HG03460 (cell line): ENCODE data around the gene TMEM52B.

ENCODE experiments used
- ATAC-seq: cut with Tn5 transposase; IDR thresholded peaks from one replicate; pipeline ENCODE4 v1.9.1; 2021; ENCODE audit not compliant: unreplicated experiment

The TMEM52B gene

DNA sequence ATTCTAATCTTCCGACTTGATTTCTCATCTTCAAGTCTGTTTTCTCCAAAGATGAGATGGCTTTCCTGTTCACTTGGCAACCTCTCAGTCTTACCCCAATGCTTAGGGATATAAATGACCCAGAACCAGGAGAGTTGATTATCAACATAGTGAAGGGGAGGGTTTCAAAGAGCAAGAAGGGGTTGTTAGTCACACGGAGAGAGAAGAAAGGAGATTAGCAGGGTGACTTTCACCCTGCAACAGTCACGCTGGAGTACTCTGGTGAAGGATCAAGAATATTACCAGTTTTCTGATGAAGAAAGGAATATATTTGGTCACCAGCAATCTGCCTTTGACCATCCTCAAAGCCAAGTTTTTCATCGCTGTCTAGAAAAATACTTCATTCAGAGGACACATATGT is at the start of gene TMEM52B:
TSS of gene TMEM52B (plus strand) at position 212 of the 400 bp plus-strand sequence. CDS start 543 bp downstream, outside the sequence.
- ATAC-seq: no peak

GRCh38 chr12:10130042-10130441 is 48.8 kb upstream of the TMEM52B start, which contains the start of gene CLEC7A:
Gene CLEC7A (minus strand): TSS chr12:10130199. CDS start chr12:10130082, 117 bp downstream.
- ATAC-seq: no peak

DNA sequence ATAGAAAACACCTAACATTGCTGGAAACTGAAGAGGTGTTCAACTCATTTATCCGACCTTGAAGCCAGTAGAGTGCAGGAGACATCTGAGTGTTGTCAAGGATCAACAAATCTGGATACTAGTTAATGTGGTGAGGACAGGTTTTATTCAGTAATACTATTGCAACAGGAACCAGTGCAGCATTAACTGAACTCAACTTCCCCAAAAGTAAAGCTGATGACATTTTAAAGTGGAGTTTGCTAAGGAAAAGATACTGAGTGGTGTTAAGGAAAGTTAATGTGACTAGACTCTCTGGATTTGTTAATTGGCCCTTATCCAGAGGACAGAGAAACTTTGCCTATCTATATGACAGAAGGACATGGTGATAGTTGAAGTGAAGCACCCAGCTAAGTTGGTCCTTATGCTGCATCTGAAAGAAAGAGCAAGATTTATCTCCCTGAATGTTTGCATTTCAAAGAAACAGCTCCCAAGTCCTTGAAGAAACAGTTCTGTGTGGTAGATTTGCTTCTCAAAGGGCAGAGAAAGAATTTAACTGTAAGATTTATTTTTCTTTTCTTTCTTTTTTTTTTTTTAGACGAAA is 47.6 kb upstream of the TMEM52B start:
- ATAC-seq: no peak

GRCh38 chr12:10132850-10133370 is 45.9 kb upstream of the TMEM52B start:
- ATAC-seq: no peak

DNA sequence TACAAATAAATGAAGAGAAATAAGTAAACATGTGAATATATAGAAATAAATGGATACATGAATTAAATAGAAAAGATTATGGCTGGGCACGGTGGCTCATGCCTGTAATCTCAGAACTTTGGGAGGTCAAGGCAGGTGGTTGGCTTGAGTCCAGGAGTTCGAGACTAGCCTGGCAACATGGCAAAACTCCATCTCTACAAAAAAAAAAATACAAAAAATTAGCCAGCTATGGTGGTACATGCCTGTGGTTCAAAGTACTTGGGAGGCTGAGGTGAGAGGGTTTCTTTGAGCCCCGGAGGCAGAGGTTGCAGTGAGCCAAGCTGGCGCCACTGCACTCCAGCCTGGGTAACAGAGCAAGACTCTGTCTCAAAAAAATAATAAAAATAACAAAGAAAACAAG is 43.7 kb upstream of the TMEM52B start:
- ATAC-seq: no peak

DNA sequence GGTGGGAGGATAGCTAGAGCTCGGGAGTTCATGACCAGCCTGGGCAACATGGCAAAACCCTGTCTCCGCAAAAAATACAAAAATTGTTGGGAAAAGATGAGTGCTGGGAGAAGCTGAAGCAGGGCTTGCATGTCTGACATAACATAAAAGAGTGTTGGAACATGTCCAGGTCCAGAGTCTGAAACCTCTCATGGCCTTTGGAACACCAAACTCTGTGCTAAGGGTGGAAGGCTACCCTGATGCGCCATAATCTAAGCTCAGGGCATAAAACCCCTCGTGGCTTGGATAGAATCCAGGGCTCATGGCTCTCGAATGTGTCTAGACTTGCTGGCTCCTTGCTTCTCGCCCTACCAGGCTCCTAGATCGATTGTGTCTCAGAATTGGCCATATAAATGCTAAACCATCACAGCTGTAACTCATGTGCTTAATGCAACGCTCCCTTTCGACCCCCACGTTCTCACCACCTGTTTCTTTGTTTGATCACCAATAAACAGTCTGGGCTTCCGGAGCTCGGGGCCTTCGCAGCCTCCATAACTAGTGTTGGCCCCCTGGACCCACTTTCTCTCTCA is 42.1 kb upstream of the TMEM52B start:
- no peak for ATAC-seq

GRCh38 chr12:10140001-10140400 is 38.8 kb upstream of the TMEM52B start:
- no peak for ATAC-seq

DNA sequence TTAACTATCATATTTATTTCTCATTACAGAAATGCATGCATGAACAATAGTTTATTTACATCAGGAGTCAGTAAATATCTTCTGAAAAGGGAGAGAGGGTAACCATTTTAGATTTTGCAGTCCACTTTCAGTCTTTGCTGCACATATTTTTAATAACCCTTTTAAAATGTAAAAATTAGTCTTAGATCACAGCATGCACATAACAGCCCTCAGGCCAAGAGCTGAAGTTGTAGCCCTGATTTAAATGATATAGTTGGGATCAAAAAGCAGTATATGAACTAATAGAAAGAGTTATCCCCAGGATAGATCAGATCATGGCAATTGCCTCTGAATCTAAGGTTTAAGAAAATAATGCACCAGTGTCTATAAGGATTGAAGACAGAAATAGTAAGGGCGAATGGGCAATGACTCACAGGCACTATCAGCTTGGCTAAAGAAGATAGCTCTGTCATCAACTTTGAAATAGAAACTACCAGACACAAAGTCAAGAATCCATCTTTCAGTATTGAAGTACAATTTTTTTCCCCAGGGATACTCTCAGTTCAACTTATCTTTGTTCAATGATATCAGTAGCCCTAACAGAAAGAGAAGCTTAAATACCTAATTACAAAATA is 35.7 kb upstream of the TMEM52B start:
- ATAC-seq: no peak

GRCh38 chr12:10147714-10148403 is 31.0 kb upstream of the TMEM52B start:
- ATAC-seq: no peak

- no peak for ATAC-seq
These were observed 27.2 kb upstream of the TMEM52B start for GRCh38 chr12:10151621-10152020.

- ATAC-seq: no peak
These were observed 25.3 kb upstream of the TMEM52B start for GRCh38 chr12:10153271-10154144.

GRCh38 chr12:10154145-10154496 is 24.7 kb upstream of the TMEM52B start:
- no peak for ATAC-seq

- ATAC-seq: no peak
These were observed 22.9 kb upstream of the TMEM52B start for GRCh38 chr12:10155966-10156365.

DNA sequence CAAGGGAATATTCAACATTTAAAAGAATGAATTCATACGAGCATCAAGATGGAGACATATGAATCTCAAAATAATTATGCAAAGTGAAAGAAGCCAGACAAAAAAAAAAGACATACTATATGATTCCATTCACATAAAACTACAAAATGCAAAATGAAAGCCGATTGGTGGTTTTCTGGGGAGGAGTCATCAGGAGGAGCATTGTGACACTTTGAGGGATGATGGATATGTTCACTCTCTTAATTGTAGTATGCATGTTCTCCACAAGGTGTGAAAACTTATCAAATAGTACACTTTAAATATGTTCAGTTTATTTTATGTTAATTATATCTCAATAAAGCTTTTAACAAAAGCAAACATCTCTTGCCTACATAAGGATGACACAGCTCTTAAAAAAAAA is 20.4 kb upstream of the TMEM52B start:
- no peak for ATAC-seq

GRCh38 chr12:10159280-10159679 is 19.6 kb upstream of the TMEM52B start:
- no peak for ATAC-seq

DNA sequence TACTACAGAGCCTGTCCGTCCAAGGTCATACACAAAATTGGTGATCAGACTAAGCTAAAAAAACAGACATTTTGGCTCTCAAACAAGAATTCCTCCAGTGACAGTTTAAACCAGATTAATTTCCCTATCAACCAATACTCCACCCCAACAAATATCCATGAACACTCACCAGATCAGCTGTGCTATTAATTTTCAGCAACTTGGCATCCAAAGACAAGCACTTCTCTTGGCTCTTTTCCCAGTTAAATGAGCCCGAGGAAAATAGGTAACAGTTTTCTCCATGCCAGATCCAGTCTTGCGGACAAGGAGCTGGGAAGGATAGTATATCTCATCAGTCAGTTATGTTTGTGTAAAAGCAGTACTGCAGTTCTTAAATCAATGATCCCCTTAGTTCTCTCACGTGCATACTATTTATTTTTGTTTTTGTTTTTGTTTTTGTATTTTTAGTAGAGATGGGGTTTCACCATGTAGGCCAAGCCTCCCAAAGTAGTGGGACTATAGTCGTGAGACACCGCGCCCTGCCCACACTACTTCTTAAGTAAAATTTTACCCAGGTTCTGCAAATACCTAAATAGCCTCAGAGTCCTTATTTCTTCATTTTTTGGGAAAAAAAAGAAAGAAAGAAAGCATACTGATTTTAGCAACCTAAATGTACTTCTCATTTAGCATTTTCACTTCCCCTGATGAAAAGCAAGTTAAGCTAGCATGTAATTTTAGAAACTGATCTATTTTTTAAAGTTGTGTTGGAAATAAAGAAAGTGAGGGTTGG is 18.0 kb upstream of the TMEM52B start:
- no peak for ATAC-seq

- no peak for ATAC-seq
These were observed 15.7 kb upstream of the TMEM52B start for GRCh38 chr12:10163084-10163483.

DNA sequence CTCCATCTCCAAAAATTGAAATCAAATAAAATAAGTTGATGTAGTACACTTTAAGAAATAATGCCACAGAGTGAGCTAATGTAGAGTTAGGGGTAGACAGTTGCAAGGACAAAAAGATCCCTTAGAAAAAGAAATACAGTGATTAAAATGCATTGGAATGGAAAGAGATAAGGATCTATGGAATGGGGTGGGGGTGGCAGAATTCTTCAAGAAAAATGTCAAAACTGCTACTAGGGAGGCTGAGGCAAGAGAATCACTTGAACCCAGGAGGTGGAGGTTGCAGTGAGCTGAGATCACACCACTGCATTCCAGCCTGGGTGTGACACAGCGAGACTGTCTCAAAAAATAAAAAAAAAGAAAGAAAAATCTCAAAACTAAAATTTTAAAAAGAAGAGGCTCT is 13.4 kb upstream of the TMEM52B start:
- no peak for ATAC-seq

DNA sequence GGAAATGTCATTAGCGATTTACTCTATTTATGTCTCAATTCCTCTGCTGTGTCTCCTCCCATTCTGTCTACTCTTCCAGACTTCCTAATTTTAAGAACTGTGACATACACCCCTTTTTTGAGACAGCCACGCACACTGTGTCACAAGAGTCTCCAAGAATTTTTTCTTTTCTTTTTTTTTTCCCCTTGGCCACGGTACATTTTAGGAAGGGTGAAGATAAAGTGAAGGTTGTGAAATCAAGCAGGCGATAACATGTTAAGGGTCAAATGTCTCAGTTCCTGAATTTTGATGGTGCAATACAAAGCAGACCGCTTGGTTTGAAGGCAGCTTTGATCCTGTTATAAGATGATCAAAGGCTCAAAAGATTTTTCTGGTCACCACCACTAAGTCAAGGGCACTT is 11.2 kb upstream of the TMEM52B start:
- ATAC-seq: no peak

GRCh38 chr12:10169104-10169503 is 9.7 kb upstream of the TMEM52B start:
- ATAC-seq: no peak
